Measurements from ENCODE around the gene PAH. TPM values are rescaled to one million over a fixed set of nuclear protein-coding genes. Genes with fewer than 3 reads are reported as not detected.

PAH gene
- total RNA-seq, 1 donor from 2014 or later, result not detected

DNA sequence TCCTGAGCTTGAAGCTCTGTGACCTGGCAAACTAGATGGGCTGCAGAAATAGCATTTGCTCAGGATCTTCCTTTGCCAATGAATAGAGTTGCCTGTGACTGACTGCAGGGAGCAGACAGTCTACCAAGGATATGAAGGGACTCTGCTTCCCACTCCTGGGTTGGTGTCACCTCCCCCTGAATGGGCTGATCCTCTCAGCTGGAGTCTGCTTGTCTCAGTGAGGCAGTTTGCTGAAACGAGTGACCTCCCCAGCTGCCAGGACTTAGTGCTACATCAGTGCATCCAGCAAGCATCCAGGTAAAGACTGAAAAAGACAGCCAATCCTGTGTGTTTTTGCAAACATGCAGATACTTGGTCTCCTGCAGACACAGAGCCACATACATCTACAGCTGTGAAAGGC, 28.5 kb downstream of the PAH start:
- no peaks in the 10 kb centered on the region for H3K9me3 ChIP-seq
- H3K27me3 ChIP-seq, result no peaks in the 10 kb centered on the region
- H3K4me1 ChIP-seq, result no peaks in the 10 kb centered on the region
- TF ChIP-seq, protein P1, sequence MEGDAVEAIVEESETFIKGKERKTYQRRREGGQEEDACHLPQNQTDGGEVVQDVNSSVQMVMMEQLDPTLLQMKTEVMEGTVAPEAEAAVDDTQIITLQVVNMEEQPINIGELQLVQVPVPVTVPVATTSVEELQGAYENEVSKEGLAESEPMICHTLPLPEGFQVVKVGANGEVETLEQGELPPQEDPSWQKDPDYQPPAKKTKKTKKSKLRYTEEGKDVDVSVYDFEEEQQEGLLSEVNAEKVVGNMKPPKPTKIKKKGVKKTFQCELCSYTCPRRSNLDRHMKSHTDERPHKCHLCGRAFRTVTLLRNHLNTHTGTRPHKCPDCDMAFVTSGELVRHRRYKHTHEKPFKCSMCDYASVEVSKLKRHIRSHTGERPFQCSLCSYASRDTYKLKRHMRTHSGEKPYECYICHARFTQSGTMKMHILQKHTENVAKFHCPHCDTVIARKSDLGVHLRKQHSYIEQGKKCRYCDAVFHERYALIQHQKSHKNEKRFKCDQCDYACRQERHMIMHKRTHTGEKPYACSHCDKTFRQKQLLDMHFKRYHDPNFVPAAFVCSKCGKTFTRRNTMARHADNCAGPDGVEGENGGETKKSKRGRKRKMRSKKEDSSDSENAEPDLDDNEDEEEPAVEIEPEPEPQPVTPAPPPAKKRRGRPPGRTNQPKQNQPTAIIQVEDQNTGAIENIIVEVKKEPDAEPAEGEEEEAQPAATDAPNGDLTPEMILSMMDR (IDR thresholded peaks at IDR 0.05), result no peak
- no peak for TF ChIP-seq POLR2AphosphoS5 (IDR thresholded peaks at IDR 0.05; ENCODE audit: insufficient read depth in 1 of 2, low read depth in 1 of 2)
- TF ChIP-seq POLR2A (IDR thresholded peaks at IDR 0.05), result no peak
- no peak overlapping the region for H3K27ac ChIP-seq
- intact Hi-C loops (cut with DNase I), result no loop called here
- DNase-seq (ENCODE audit: extremely low spot score in 2 of 2), result no peak
- no peaks in the 10 kb centered on the region for H3K36me3 ChIP-seq
- H3K4me3 ChIP-seq, result no peak overlapping the region

DNA sequence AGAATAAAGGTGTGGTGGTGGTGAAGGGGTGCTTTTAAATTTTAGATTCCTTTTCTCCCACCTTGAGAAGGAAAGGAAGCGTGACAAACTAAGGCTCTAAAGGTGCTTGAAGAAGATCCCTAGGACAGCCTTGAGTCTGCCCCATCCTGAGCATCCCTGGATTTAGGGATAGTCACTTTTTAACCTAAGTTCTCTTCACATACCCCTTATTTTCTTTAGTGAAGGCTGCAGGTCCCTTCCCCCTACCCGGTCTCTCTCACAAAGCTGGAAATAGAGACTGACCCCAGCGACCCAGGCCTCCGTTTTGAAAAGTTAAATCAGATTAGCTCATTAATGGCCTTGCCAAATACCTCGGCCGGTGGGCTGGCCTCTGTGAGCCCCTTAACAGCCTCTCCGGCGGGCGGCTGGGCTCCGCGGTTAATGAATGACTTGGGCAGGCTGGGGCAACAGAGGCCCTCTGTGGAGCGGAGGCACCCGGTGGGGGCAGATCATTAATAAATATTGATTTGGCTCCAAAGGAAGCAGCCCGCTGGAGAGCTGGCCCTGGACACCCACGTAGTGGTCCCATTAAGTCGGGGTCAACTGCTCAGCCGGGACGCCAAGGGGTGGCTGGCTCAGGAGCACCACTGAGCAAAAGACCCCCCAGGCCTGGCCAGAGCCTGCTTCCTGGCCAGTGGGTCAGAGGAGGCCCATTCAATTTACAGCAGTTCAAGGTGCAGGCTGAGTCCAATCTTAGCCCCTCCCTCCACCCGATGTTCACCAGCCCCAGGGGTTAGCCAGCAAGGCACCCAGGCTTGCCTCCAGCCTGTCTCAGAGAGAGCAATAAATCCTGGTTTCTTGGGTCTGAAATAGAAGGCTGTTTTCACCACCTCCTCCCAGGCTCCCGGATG, 31.8 kb downstream of the PAH start:
- Histone ChIP-seq H3K27me3 (no peaks in the 10 kb centered on the region), H3K4me3 (no peak overlapping the region), H3K9me3 (no peaks in the 10 kb centered on the region), H3K4me1 (no peaks in the 10 kb centered on the region), H3K36me3 (no peaks in the 10 kb centered on the region), H3K27ac (no peak overlapping the region)
- intact Hi-C loops (cut with DNase I), result no loop called here
- no peak for DNase-seq (ENCODE audit: extremely low spot score in 2 of 2)
- TF ChIP-seq POLR2A (IDR thresholded peaks at IDR 0.05) (no peak), POLR2AphosphoS5 (IDR thresholded peaks at IDR 0.05; ENCODE audit: insufficient read depth in 1 of 2, low read depth in 1 of 2) (no peak)
- TF ChIP-seq, protein P1 (IDR thresholded peaks at IDR 0.05), result no peak

- TF ChIP-seq POLR2A (IDR thresholded peaks at IDR 0.05), result no peak
- no peak for TF ChIP-seq POLR2AphosphoS5 (IDR thresholded peaks at IDR 0.05; ENCODE audit: insufficient read depth in 1 of 2, low read depth in 1 of 2)
- TF ChIP-seq, protein P1 (IDR thresholded peaks at IDR 0.05), result peak; percentile 25 to 41 (median 27)
- H3K36me3 ChIP-seq, result no peaks in the 10 kb centered on the region
- no peaks in the 10 kb centered on the region for H3K9me3 ChIP-seq
- peaks cover 6% of the 10 kb centered on the region for H3K4me1 ChIP-seq
- intact Hi-C loops (cut with DNase I), result no loop called here
- H3K27ac ChIP-seq, result no peak overlapping the region
- no peak overlapping the region for H3K4me3 ChIP-seq
- DNase-seq (ENCODE audit: extremely low spot score in 2 of 2), result no peak
- no peaks in the 10 kb centered on the region for H3K27me3 ChIP-seq
Observed at GRCh38 chr12:102883204-102883799, 33.7 kb downstream of the PAH start.

DNA sequence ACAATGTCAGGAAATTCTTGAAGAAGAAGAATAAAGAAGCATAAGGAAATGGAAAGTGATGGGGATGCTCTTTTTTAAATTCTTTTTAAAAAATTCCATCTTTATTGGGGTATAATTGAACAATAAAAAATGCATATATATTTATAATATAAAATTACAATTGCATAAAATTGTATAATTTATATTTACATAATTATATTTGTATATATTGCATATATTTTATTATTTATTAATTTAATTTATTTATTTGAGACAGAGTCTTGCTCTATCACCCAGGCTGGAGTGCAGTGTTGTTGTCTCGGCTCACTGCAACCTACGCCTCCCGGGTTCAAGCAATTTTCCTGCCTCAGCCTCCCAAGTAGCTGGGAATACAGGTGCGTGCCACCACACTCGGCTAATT, 36.3 kb downstream of the PAH start:
- H3K36me3 ChIP-seq, result no peaks in the 10 kb centered on the region
- no peak overlapping the region for H3K27ac ChIP-seq
- no peak for DNase-seq (ENCODE audit: extremely low spot score in 2 of 2)
- TF ChIP-seq, protein P1 (IDR thresholded peaks at IDR 0.05), result no peak
- no peak for TF ChIP-seq POLR2AphosphoS5 (IDR thresholded peaks at IDR 0.05; ENCODE audit: insufficient read depth in 1 of 2, low read depth in 1 of 2)
- no peak for TF ChIP-seq POLR2A (IDR thresholded peaks at IDR 0.05)
- no peaks in the 10 kb centered on the region for H3K9me3 ChIP-seq
- peaks cover 6% of the 10 kb centered on the region for H3K4me1 ChIP-seq
- intact Hi-C loops (cut with DNase I), result no loop called here
- H3K27me3 ChIP-seq, result no peaks in the 10 kb centered on the region
- H3K4me3 ChIP-seq, result no peak overlapping the region
